CD4-positive, alpha-beta T cell treated with Interleukin-4 for 1 hour (primary cell): Measurements from ENCODE around the gene AP1M2.
"Not testable (repeated sequence)": the region's sequence is repeated elsewhere in the genome, so short reads cannot be mapped to it uniquely, and the experiment has no call there.

ENCODE experiments used
- DNase-seq, 2 donors: peaks; one replicate each; pipeline ENCODE4 v3.0.0-alpha.2; 2020 to 2022

The AP1M2 gene

DNA sequence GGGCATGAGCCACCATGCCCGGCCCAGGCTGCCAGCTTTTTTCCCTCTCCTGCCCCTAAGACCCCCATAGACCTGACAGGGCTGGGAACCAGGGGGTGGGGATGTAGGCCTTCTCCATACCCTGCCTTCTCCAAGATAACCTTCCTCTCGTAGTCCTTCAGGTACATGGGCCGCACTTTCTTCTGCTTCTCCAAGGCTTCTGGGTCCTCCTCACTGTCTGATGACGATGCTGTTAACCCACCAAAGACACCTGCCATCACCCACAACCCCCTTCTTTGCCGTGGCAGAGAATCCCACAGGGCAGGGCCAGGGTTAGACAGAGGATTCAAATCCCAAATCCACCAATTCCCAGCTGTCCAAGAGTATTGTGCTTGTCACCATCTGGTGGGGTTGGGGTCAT, 24.5 kb downstream of the AP1M2 start:
- DNase-seq, result no peak

DNA sequence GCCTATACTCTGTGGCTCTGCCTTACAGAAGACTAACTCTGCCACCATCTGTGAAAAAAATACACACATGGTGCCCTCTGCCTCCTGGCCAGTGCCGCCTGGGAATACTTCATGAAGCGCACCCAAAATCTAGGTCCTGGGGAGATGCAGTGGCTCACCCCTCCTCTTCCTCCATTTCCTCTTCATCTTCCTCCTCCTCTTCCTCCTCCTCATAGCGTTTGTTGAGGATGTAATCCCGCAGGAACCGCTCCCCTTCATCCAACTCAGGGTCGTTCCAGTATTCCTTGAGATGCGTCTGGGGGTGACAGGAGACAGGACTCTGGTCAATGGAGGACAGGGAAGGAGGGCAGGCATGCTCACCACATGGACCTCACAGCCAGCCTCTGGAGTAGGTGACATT, 27.0 kb downstream of the AP1M2 start:
- DNase-seq, result no peak

DNA sequence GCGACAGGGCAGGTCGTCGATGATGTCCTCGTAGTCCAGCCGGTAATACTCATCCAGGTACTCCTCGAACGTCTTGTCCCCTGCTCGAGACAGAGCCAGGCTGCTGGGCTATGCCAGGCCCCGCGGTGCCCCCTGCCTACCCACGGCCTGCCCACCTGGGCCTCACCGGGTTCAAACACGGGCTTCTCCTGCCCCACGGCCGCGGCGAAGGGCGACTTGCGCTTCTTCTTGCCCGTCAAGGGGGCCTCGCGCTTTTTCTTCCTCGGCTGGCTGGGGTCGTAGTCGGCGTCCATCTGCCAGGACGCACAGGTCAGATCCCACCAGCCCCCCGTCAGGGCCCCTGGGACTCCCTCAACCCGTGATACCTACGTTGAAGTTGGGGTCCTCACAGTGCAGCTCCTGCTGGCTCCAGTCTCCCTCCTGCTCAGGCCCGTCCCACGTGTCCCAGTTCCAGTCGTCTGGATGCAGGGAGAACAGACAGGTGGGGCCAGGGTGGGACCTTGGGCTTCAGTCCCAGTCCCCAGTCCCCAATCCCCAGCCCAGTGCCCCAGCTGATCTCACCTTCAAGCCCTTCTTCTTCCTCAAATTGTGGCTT, 29.4 kb downstream of the AP1M2 start:
- DNase-seq, result no peak

DNA sequence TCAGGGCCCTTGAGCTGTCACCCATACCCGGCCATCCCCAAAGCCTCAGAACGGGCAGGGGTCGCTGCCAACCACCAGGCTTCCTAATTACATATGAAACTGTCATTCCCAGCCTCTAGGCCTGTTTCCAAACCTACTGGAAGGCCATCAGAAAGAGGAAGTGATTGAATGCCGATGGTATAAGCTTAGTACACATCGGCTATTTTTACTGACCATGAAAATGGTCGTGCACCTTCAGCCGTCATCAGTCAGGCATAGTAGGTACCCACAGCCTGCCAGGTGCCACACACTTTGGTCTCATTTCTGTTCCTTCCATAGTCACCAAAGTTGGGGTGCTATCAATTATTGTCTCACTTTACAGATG, 31.5 kb downstream of the AP1M2 start:
- DNase-seq, result no peak

DNA sequence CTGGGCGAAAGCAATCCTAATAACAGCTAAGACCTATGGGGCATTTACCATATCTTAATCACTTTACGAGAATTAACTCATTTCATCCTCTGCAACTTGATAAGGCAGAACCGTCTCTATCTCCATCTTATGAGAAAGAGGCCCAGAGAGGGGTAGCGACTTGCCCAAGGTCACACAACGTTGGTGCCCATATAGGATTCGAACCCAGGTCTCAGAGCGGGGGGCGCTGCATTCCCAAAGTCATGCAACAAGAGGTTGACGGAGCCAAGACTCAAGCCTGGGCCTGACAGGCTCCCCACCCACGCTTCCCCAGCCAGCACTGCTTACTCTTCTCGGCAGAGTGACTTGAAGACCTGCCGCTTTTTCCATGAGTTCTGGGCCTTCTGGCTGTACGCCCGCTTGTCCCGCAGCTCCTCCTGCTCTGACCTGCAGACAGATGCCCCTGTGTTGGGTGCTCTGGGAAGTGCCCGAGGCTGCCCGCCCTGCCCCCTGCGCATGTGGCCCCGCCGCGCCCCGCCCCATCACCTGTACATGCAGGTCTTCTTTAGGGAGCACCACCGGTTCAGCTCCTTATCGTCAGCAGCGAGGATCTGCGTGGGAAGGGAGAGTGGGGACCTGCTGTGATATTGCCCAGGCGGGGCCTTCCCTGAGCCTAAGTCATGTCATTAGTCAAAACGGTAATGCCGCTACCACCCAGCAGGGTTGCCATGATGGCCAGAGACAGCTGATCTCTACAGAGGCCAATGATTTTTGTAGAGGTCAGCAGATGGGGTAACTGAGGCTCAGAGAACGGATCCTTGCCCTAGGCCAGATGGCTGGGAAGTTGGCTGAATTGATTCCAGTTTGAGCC, 32.1 kb downstream of the AP1M2 start:
- no peak for DNase-seq

DNA sequence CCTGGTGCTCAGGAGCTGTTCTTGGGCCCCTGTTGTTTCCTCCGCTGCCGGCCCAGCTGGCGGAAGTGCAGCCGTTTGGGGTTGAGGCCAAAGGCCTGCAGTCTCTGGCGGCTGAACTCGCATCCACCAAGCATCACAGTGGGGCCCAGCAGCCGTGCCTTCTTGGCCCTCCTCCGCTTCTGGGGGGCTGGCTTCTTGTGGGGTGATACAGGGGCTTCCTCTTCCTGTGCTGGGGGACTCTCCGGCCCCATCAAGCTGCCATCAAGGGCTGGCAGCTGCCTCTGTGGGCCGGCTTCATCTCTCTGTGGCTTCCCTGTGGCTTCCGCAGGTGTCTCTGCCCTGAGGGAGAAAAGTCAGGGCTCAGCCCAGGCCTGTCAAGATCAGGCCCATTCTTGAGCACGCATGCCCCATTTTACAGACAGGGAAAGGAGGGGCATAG, 33.1 kb downstream of the AP1M2 start:
- DNase-seq, result peak; percentile 74 to 80

DNA sequence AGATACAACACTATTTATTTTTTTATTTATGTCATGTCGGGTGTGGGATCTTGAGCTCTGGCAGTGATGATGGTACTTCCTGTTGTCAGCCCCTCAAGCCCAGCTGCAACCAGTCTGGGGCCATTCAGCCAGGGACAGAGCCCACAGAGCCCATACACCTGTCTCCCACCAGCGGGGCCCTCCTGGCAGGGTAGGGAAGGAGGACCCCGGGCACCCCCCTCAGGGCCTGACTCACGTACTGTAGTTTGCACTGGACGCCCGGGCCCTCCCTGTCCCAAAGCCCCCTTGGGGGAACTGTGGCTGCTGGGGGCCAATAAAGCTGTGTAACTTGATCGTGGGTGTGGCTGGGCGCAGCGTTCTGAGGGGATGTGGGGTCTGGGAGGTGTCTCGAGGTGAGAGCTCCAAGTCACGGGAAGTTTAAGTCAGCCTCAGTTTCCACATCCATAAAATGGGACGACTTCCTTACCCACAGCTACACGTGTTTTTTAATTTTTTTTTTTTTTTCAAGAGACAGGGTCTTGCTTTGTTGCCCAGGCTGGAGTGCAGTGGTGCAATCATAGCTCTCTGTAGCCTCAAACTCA, 33.9 kb downstream of the AP1M2 start:
- peak in 1 of 2 donors; percentile 15 for DNase-seq

DNA sequence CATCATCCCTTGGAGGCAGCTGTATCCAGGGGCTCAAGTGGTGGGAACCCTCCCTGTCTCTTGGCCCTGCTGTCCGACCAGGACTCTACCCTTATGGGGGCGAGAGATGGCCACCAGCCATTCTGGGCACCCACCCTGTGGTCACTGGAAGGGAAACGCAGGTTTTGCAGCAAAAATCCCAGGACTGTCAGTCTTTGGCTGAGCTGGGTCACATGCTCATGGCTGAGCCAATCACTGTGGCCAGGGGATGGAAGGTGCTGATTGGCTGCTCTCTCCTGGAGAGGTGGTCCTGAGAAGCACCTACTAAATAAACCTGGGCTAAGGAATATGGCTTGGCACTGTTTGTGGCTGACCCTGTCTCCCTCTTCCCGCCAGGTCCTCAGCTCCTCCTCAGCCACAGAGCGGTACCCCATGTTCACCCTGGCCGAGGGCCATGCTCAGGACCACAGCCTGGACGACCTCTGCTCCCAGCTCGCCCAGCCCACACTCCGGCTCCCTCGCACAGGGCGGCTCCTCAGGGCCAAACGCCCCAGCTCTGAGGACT, 34.5 kb downstream of the AP1M2 start:
- peak in 1 of 2 donors; percentile 19 for DNase-seq

DNA sequence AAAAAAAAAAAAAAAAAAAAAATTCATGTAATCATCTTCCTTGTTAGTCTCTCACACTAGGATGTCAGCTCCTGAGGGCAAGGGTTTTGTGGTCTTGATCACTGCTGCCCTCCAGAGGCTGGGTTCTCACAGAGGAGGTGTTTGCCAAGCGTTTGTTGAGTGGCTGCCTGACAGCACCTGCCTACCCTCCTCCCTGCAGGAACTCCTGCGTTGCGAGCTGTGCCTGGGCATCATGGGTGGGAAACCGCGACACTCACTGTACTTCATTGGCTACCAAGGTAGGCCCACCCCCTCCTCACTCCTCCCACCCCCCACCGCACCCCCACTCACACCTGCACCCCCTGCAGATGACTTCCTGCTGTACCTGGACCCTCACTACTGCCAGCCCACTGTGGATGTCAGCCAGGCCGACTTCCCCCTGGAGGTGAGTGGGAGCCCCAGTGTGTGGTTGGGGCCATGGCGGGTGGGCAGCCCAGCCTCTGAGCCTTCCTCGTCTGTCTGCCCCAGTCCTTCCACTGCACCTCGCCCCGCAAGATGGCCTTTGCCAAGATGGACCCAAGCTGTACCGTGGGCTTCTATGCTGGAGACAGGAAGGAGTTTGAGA, 35.3 kb downstream of the AP1M2 start:
- DNase-seq, result peak; percentile 61 to 62

DNA sequence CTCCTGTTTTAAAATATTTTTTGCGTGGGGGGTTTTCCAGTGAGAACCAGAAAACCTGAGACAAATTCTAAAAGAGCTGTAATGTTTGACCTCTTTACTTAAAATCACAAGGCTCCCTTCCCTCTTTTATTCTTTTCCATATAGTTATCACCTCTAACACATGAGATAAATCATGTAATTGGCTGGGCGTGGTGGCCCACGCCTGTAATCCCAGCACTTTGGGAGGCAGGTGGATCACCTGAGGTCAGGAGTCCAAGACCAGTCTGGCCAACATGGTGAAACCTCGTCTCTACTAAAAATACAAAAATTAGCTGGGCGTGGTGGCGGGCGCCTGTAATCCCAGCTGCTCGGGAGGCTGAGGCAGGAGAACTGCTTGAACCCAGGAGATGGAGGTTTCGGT, 36.1 kb downstream of the AP1M2 start:
- DNase-seq, result not testable (repeated sequence)

DNA sequence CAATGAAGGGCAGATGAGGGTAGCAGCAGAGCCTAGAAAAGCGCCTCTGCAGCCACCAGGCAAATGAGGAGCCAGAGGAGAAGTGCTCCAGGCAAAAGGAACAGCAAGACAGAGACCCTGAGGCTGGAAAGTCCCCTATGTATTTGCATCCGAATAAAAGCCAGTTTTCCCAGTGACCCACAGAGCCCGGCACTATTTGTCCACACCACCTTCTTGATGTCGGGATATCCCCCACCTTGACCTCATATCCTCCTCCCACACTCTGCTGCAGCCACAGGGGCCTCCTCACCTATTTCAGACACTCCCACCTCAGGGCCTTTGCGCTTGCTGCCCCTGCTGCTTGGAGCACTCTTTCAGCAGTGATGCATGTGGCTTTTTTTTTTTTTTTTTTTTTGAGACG, 36.8 kb downstream of the AP1M2 start:
- no peak for DNase-seq

DNA sequence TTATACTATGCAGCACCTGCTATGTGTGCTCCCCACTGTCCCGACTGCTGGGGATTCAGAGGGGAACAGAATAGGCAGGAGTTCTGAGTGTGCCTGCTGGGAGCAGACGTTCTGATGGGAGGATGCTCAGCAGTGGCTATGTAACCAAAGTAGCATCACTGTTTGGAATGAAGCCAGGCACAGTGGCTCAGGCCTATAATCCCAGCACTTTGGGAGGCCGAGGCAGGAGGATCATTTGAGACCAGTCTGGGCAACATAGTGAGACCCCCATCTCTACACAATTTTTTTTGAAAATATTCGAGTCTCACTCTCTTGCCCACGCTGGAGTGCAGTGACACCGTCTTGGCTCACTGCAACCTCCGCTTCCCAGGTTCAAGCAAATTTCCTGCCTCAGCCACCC, 37.4 kb downstream of the AP1M2 start:
- no peak for DNase-seq

DNA sequence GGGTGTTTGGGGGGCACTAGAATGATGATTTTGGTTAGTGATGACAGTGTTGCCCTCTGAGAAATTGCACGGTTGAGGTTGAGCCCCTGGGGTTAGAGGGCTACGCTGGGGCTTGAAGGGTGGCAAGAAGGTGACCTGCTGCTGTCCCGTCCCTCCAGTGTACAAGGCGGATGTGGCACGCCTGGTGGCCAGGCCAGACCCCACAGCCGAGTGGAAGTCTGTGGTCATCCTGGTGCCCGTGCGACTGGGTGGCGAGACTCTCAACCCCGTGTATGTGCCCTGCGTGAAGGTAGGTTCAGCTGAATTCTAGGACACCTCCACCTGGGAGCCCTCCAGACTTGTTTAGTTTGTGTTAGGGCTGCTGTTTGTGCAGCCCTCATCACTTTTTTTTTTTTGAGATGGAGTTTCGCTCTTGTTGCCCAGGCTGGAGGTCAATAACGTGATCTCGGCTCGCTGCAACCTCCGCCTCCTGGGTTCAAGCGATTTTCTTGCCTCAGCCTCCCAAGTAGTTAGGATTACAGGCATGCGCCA, 38.3 kb downstream of the AP1M2 start:
- DNase-seq, result no peak

DNA sequence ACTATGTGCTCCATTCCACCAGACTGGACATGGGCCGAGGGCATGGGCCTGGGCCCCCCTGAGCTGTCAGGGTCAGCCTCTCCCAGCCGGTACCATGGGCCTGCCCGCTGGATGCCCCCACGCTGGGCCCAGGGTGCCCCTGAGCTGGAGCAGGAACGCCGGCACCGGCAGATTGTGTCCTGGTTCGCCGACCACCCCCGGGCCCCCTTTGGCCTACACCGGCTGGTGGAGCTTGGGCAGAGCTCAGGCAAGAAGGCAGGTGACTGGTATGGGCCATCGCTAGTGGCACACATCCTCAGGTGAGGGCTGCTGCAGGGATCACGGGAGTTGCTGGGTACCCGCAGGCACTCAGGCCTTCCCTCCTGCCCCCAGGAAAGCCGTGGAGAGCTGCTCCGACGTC, 40.3 kb downstream of the AP1M2 start:
- DNase-seq, result no peak

DNA sequence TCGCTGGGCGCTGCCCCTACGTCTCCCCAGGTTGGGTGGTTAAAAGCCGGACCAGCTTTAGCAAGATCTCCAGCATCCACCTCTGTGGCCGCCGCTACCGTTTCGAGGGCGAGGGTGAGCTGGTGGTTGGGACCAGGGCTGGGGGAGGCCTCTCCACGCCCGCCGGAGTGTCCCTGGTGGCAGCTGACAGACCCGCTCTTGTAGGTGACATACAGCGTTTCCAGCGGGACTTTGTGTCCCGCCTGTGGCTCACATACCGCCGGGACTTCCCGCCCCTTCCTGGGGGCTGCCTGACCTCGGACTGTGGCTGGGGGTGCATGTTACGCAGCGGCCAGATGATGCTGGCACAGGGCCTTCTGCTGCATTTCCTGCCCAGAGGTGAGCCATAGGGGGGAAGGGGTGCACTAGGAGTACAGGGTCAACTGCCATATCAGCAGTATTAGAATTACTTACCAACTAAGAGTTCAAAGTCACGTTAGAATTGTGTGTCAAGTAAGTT, 42.3 kb downstream of the AP1M2 start:
- peak in 1 of 2 donors; percentile 25 for DNase-seq

DNA sequence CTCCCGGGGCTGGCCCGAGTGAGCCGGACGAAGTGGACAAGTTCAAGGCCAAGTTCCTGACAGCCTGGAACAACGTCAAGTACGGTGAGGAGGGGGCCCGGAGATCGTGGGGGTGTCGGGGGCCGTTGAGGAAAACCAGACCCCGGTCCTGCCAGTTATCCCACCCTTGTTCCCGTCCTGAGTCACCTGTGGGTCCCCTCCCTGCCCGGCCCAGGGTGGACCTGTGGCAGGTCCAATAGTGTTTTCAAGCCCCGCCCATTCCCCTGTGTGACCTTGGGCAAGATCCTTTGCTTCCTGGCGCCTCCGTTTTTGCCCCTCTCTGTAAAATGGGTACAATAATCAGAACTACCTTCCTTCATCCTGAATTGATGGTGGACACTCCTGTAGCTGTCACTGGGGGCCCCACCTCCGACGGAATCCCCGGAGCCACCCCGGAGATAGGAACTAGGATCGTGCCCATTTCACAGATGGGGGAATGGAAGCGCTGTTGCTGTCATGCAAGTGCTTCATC, 42.8 kb downstream of the AP1M2 start:
- peak in 1 of 2 donors; percentile 30 for DNase-seq

DNA sequence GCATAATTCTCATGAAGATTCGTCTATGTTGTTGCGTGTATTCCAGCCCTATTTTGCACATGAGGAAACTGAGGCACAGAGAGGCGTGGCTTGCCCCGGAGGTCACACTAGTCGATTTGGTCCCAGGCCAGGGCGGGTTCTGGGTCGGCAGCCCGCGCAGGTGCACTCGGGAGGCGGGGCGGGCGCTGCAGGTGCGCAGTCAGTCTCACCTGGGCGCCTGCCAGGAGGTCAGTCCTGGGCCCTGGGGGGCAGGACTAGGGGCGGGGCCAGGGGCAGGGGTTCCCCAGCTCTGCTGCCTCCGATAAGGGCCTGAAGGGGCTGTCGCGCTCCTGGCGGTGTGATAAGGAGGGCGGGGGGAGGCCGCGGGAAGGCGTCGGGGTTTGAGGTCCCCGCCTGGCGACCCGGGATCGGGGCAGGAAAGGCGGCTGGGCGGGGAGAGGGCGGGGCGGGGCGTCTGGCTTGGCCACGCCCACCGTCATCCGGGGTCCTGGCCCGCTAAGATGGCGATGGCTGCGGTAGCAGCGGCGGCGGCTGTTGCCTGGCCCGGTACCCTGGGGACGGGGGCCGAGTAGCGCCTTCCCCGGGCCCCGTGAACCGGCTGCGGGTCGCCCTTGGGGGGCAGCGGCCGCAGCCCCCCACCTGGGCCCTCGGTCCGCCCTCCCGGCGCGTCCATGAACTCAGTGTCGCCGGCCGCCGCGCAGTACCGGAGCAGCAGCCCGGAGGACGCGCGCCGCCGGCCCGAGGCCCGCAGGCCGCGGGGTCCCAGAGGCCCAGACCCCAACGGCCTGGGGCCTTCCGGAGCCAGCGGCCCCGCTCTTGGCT, 43.5 kb downstream of the AP1M2 start, which contains the start of gene ATG4D:
TSS of gene ATG4D (plus strand) at position 485 of the 822 bp plus-strand sequence. CDS start at position 672, 187 bp downstream.
- DNase-seq, result peak; percentile 80 to 86

DNA sequence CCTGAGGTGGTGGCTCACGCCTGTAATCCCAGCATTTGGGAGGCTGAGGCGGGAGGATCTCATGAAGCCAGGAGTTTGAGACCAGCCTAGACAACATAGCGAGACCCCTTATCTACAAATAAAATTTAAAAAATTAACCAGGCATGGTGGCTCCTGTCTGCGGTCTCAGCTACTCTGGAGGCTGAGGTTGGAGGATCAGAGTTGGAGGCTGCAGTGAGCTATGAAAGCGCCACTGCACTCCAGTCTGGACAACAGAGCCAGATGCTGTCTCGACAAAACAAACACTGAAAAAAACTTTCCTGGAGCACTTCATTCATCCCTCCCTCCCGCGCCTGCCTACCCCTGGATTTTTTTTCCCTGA, 44.1 kb downstream of the AP1M2 start:
- DNase-seq, result no peak

DNA sequence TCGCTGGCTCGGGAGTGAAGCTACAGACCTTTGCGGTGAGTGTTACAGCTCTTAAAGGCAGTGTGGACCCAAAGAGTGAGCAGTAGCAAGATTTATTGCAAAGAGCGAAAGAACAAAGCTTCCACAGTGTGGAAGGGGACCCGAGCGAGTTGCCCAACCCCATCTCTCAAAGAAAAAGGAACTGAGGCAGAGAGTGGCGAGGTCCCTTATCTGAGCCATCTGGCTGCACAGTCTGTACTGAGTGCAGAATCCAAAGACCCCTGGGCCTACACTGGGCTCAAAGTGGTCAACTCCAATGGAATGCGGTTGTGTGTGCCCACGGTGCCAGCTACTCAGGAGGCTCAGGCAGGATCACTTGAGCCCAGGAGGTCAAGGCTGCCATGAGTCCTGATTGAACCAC, 48.1 kb downstream of the AP1M2 start:
- DNase-seq, result not testable (repeated sequence)

DNA sequence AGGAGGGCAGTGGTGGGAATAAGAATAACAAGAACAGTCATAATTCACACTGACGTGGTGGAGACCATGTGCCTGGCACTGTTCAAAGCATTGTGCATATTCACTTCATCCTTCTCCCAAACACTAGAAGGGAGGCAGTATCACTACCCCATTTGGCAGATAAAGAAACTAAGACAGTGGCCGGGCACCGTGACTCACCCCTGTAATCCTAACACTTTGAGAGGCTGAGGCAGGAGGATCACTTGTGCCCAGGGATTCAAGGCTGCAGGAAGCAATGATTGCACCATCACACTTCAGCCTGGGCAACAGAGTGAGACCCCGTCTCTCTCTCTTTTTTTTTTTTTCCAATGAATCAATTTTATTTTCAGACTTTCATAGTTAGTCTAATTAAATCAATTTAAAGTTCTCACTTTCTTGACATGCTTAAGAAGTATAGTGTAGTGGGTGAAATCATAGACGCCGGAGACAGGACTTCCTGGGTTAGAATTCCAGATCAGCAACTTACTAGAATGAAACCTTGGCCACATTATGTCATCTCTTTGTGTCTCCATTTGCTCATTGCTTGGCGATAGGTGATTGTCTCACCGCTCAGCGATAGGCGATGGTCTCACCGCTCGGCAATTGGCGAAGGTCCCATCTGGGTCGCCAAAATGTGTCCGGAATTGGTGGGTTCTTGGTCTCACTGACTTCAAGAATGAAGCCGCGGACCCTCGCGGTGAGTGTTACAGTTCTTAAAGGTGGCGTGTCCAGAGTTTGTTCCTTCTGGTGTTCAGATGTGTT, 48.7 kb downstream of the AP1M2 start:
- no peak for DNase-seq

DNA sequence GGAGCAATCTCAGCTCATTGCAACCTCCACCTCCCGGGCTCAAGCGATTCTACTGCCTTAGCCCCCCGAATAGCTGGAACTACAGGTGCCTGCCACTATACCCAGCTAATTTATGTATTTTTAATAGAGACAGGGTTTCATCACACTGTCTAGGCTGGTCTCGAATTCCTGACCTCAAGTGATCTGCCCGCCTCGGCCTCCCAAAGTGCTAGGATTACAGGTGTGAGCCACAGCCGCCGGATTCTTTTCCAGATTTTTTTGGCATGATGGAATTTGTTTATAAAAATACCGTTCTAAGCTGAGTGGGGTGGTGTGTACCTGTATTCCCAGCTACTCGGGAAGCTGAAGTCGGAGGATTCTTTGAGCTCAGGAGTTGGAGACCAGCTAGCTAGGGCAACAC, 49.4 kb downstream of the AP1M2 start:
- no peak for DNase-seq
